Measurements from ENCODE around the gene TNS3. TPM values are rescaled to one million over a fixed set of nuclear protein-coding genes. Genes with fewer than 3 reads are reported as not detected.

TNS3 gene
- total and polyA plus RNA-seq, 7 donors, result 17.4 to 43.8 (median 28.8) TPM

DNA sequence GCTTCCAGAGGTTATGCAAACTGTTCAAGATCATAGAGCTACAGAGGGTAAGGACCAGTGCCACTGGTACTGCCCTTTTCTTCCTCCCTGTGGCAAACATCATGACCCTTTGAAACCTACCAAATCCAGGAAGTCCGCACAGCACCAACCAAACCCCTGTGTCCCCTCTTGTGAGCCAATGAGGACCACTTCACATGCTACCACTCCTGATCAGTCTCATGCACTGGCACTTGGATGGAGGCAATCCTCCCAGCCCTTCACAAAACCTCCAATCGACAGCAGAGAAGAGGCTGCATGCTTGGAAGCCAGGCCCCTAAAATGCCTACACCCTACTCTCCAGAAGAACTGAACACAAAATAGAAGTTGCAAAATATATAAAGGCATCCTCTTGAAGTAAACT lies 248.0 kb downstream of the TNS3 start:
- H3K36me3 ChIP-seq, result no peaks in the 10 kb centered on the region
- H3K4me1 ChIP-seq, result peaks cover 0 to 80% (median 66%) of the 10 kb centered on the region in 4 donors
- WGBS, 2 donors, result 92 to 94% methylated on average over 2 of the region's 2 CpGs
- H3K27ac ChIP-seq, result peak overlapping the region in 3 of 4 donors; percentile 20 to 48 (median 41)
- H3K9me3 ChIP-seq, result no peaks in the 10 kb centered on the region
- DNase-seq, result no peak
- H3K27me3 ChIP-seq, result no peaks in the 10 kb centered on the region
- TF ChIP-seq, protein P1, sequence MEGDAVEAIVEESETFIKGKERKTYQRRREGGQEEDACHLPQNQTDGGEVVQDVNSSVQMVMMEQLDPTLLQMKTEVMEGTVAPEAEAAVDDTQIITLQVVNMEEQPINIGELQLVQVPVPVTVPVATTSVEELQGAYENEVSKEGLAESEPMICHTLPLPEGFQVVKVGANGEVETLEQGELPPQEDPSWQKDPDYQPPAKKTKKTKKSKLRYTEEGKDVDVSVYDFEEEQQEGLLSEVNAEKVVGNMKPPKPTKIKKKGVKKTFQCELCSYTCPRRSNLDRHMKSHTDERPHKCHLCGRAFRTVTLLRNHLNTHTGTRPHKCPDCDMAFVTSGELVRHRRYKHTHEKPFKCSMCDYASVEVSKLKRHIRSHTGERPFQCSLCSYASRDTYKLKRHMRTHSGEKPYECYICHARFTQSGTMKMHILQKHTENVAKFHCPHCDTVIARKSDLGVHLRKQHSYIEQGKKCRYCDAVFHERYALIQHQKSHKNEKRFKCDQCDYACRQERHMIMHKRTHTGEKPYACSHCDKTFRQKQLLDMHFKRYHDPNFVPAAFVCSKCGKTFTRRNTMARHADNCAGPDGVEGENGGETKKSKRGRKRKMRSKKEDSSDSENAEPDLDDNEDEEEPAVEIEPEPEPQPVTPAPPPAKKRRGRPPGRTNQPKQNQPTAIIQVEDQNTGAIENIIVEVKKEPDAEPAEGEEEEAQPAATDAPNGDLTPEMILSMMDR (IDR thresholded peaks at IDR 0.05), result no peak
- TF ChIP-seq POLR2A (IDR thresholded peaks at IDR 0.05) (no peak), POLR2AphosphoS5 (IDR thresholded peaks at IDR 0.05) (no peak), EP300 (IDR thresholded peaks at IDR 0.05) (no peak)
- H3K4me3 ChIP-seq, result no peak overlapping the region
- intact Hi-C loops (cut with DNase I), result no loop called here

DNA sequence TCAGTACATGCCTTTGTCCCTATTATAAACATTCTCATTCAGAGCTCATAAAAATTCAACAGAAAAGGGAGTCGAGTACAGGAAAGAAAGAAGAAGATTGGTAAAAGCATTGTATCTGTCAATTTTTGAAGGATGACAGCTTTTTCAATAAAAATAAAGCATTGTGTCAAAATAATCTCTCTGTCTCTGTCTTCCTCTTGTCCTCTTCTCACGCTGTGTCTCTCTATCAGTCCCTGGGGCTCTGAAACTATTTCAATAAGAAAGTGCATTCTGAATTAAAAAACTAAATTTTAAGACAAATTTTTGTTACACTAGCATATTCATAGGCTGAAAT lies 248.4 kb downstream of the TNS3 start:
- DNase-seq, result no peak
- Histone ChIP-seq H3K27ac (peak overlapping the region in 3 of 4 donors; percentile 20 to 48 (median 41)), H3K4me3 (no peak overlapping the region), H3K36me3 (no peaks in the 10 kb centered on the region), H3K27me3 (no peaks in the 10 kb centered on the region), H3K4me1 (peaks cover 0 to 84% (median 70%) of the 10 kb centered on the region in 4 donors), H3K9me3 (no peaks in the 10 kb centered on the region)
- WGBS, 2 donors, result 50 to 67% methylated on average over 2 of the region's 2 CpGs
- intact Hi-C loops (cut with DNase I), result no loop called here
- no peak for TF ChIP-seq POLR2A (IDR thresholded peaks at IDR 0.05)
- TF ChIP-seq POLR2AphosphoS5 (IDR thresholded peaks at IDR 0.05), result no peak
- TF ChIP-seq, protein P1 (IDR thresholded peaks at IDR 0.05), result no peak
- TF ChIP-seq EP300 (IDR thresholded peaks at IDR 0.05), result no peak

DNA sequence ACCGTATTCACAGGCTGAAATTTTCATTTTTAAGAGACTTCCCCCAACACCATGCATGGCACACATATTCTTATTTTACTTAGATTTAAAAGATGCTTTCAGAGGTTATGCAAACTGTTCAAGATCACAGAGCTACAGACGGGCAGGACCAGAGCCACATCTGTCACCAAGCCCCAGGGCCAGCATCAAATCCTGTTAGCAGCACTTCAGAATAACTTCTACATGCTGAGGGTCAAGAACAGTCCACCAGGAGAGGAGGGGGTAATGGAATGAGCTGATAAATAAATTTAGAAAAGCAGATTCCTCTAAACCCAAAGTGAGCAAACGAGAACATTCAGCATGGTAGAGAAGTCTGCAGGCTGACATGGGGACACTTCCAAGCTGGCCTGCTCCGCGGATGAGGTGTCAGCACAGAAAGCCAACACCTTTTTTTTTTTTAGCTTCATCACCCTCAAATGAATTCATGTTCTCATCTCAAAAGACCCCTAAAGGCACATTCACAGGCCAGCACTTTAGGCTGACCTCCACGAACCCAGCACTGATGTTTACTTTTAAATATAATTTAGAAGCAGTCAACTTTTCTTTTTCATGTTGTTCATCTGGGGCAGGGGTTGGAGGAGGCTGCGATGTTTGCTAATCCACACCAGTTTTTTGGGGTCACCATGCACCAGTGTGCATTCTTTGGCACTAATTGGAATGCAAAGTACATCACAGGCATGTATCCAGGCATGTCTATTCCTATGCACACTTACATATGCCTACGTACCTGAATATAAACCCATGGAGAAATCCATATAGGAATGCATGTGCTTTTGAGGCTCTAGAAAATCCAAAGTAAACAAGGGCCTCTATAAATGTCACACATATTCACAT lies 249.0 kb downstream of the TNS3 start:
- intact Hi-C loops (cut with DNase I), result no loop called here
- H3K36me3 ChIP-seq, result no peaks in the 10 kb centered on the region
- WGBS, 2 donors, result 80% methylated on average over 8 of the region's 8 CpGs
- peaks cover 0 to 90% (median 76%) of the 10 kb centered on the region in 4 donors for H3K4me1 ChIP-seq
- H3K9me3 ChIP-seq, result no peaks in the 10 kb centered on the region
- H3K27ac ChIP-seq, result peak overlapping the region in 3 of 4 donors; percentile 4 to 48 (median 41)
- H3K4me3 ChIP-seq, result no peak overlapping the region
- H3K27me3 ChIP-seq, result no peaks in the 10 kb centered on the region
- peak in 3 of 4 donors; percentile 34 to 66 (median 48) for TF ChIP-seq POLR2AphosphoS5 (IDR thresholded peaks at IDR 0.05)
- TF ChIP-seq, protein P1 (IDR thresholded peaks at IDR 0.05), result no peak
- TF ChIP-seq EP300 (IDR thresholded peaks at IDR 0.05), result peak in 1 of 4 donors; percentile 64
- TF ChIP-seq POLR2A (IDR thresholded peaks at IDR 0.05), result no peak
- DNase-seq, result no peak

DNA sequence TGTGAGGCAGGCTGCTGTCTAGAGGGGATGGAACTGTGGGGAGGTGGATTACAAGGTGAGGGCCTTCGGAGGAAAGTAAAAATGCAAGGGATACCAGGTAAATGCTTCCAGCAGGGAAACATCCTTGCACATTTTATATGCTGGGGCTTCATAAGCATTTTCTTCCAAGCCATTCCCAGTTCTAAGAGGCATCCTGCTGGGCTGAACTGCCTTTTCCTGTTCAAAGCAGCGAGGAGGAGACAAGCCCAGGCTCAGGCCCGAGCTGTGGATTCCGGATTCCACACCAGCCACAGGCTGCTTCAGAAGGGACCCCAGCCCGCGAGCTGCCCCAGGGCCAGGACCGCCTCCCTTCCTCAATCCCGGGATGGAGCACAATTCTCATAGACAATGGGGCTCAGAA lies 249.7 kb downstream of the TNS3 start:
- no peaks in the 10 kb centered on the region for H3K27me3 ChIP-seq
- intact Hi-C loops (cut with DNase I), result no loop called here
- no peaks in the 10 kb centered on the region for H3K36me3 ChIP-seq
- 78 to 80% methylated on average over 8 of the region's 8 CpGs for whole genome bisulfite sequencing, 2 donors
- TF ChIP-seq POLR2AphosphoS5 (IDR thresholded peaks at IDR 0.05) (no peak), POLR2A (IDR thresholded peaks at IDR 0.05) (no peak), EP300 (IDR thresholded peaks at IDR 0.05) (no peak)
- TF ChIP-seq, protein P1 (IDR thresholded peaks at IDR 0.05), result no peak
- H3K9me3 ChIP-seq, result no peaks in the 10 kb centered on the region
- peak overlapping the region in 3 of 4 donors; percentile 37 to 48 (median 41) for H3K27ac ChIP-seq
- no peak for DNase-seq
- peaks cover 0 to 97% (median 83%) of the 10 kb centered on the region in 4 donors for H3K4me1 ChIP-seq
- no peak overlapping the region for H3K4me3 ChIP-seq
